SK-N-SH treated with all-trans-retinoic acid at 6 μM for 48 hours (cell line): ENCODE results near the gene FARP1.

Source experiments
- ATAC-seq: fragments of 200-7000 bp; cut with Tn5 transposase; 3 replicates; pipeline ENCODE4 v1.9.1; 2020; ENCODE audit warnings: mild to moderate bottlenecking, moderate library complexity
- BACH2 ChIP-seq: fragments of 250-450 bp; sonication (Bioruptor Pico); IDR thresholded peaks from 2 replicates; pipeline ENCODE4 v1.9.0; 2021; ENCODE audit warnings: mild to moderate bottlenecking, borderline replicate concordance
- CSRNP3 ChIP-seq: fragments of 250-450 bp; sonication (Bioruptor Pico); IDR thresholded peaks from 2 replicates; pipeline ENCODE4 v1.5.1; 2021; ENCODE audit warnings: mild to moderate bottlenecking, moderate library complexity
- ESRRG ChIP-seq: fragments of 250-450 bp; sonication (Bioruptor Pico); IDR thresholded peaks from 2 replicates; pipeline ENCODE4 v1.6.1; 2021; ENCODE audit warnings: mild to moderate bottlenecking
- GLIS3 ChIP-seq: fragments of 250-450 bp; sonication (Bioruptor Pico); IDR thresholded peaks from 2 replicates; pipeline ENCODE4 v1.5.0; 2020; ENCODE audit warnings: mild to moderate bottlenecking, moderate library complexity
- ISL1 ChIP-seq: fragments of 250-450 bp; sonication (Bioruptor Pico); IDR thresholded peaks from 2 replicates; pipeline ENCODE4 v2.1.2; 2022; ENCODE audit warnings: mild to moderate bottlenecking, moderate library complexity
- OSR1 ChIP-seq: fragments of 250-450 bp; sonication (Bioruptor Pico); IDR thresholded peaks from 2 replicates; pipeline ENCODE4 v1.8.0; 2022; ENCODE audit warnings: moderate library complexity, mild to moderate bottlenecking, inconsistent platforms
- RARB ChIP-seq: fragments of 250-450 bp; sonication (Bioruptor Pico); IDR thresholded peaks from 2 replicates; pipeline ENCODE4 v1.8.0; 2021; ENCODE audit warnings: mild to moderate bottlenecking, moderate library complexity
- SNAI2 ChIP-seq: fragments of 250-450 bp; sonication (Bioruptor Pico); IDR thresholded peaks from 2 replicates; pipeline ENCODE4 v1.5.0; 2020; ENCODE audit warnings: mild to moderate bottlenecking, moderate library complexity
- TCF4 ChIP-seq: fragments of 250-450 bp; sonication (Bioruptor Pico); IDR thresholded peaks from 2 replicates; pipeline ENCODE4 v1.8.0; 2021; ENCODE audit warnings: mild to moderate bottlenecking, moderate library complexity, borderline replicate concordance
- TOX ChIP-seq: fragments of 250-450 bp; sonication (Bioruptor Pico); IDR thresholded peaks from 2 replicates; pipeline ENCODE4 v1.8.0; 2021; ENCODE audit warnings: mild to moderate bottlenecking, moderate library complexity, borderline replicate concordance
- ZFP30 ChIP-seq: fragments of 450-650 bp; formaldehyde crosslinking; IDR thresholded peaks from 2 replicates; pipeline ENCODE4 v1.5.0; 2022; ENCODE audit warnings: mild to moderate bottlenecking, moderate library complexity
- ZNF565 ChIP-seq: fragments of 450-650 bp; formaldehyde crosslinking; conservative IDR thresholded peaks from 2 replicates; pipeline ENCODE4 v1.5.0; 2020; ENCODE audit warnings: low read depth, mild to moderate bottlenecking, moderate library complexity
- TF ChIP-seq, protein P1 (sequence below): fragments of 250-450 bp; sonication (Bioruptor Pico); IDR thresholded peaks from 2 replicates; pipeline ENCODE4 v1.5.0; 2020; ENCODE audit warnings: mild to moderate bottlenecking, moderate library complexity
- TF ChIP-seq, protein P2 (sequence below): fragments of 250-450 bp; sonication (Bioruptor Pico); IDR thresholded peaks from 2 replicates; pipeline ENCODE4 v1.5.1; 2020; ENCODE audit warnings: low read depth, mild to moderate bottlenecking, moderate library complexity
- TF ChIP-seq, protein P3 (sequence below): fragments of 250-450 bp; sonication (Bioruptor Pico); IDR thresholded peaks from 2 replicates; pipeline ENCODE4 v1.8.0; 2021; ENCODE audit warnings: low read depth, mild to moderate bottlenecking, moderate library complexity, borderline replicate concordance

Gene FARP1

DNA sequence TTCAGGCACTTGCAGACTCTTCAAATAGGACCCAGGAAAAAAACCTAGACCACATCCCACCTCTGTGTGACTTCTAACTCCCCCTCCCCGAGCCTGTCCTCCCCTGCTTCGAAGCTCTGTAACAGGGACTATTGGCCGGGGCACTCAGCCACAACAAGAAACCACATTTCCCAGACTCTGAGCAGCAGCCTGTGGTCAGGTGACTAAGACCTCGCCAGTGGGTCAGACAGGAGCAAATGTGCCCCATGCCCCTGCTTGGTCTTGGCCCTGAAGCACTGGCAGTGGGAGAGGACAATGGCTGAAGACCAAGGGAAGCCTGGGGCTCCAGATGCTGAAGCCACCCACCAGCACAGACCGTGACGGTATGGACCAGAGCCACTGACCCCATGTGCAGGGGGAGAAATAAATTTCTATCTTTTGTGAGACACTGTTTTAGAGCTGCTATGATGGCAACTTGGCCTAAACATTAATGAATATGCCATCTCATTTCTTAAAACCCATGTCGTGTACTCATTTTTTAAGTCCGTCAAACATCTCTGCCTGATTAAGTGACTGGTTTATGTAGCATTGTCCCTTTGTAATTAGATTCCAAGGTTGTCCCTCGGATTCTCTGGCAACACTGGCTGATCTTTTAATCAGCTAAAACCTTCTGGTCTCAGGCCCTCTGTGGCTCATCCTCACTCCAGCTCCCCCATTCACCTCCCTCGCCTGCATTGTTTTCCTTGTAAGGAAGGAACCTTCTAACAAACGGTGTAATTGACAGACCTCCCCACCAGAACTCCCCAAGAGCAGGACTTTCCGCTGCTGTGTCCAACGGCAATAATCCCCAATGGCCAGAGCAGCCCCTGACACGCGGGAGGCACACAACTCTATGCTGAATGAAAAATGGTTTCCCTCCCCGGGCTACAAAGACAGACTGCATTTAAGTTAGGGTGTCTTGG, 335.6 kb downstream of the FARP1 start:
- ATAC-seq: no peak
- TF ChIP-seq CSRNP3: no peak
- TF ChIP-seq SNAI2 (CRISPR knock-in tag): no peak
- no peak for TF ChIP-seq BACH2 (CRISPR knock-in tag)
- no peak for TF ChIP-seq TOX
- TF ChIP-seq RARB (CRISPR knock-in tag): no peak
- TF ChIP-seq ESRRG (CRISPR knock-in tag): no peak
- no peak for TF ChIP-seq GLIS3
- TF ChIP-seq TCF4 (CRISPR knock-in tag): no peak
- TF ChIP-seq, protein P1, sequence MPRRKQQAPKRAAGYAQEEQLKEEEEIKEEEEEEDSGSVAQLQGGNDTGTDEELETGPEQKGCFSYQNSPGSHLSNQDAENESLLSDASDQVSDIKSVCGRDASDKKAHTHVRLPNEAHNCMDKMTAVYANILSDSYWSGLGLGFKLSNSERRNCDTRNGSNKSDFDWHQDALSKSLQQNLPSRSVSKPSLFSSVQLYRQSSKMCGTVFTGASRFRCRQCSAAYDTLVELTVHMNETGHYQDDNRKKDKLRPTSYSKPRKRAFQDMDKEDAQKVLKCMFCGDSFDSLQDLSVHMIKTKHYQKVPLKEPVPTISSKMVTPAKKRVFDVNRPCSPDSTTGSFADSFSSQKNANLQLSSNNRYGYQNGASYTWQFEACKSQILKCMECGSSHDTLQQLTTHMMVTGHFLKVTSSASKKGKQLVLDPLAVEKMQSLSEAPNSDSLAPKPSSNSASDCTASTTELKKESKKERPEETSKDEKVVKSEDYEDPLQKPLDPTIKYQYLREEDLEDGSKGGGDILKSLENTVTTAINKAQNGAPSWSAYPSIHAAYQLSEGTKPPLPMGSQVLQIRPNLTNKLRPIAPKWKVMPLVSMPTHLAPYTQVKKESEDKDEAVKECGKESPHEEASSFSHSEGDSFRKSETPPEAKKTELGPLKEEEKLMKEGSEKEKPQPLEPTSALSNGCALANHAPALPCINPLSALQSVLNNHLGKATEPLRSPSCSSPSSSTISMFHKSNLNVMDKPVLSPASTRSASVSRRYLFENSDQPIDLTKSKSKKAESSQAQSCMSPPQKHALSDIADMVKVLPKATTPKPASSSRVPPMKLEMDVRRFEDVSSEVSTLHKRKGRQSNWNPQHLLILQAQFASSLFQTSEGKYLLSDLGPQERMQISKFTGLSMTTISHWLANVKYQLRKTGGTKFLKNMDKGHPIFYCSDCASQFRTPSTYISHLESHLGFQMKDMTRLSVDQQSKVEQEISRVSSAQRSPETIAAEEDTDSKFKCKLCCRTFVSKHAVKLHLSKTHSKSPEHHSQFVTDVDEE: no peak
- TF ChIP-seq, protein P2, sequence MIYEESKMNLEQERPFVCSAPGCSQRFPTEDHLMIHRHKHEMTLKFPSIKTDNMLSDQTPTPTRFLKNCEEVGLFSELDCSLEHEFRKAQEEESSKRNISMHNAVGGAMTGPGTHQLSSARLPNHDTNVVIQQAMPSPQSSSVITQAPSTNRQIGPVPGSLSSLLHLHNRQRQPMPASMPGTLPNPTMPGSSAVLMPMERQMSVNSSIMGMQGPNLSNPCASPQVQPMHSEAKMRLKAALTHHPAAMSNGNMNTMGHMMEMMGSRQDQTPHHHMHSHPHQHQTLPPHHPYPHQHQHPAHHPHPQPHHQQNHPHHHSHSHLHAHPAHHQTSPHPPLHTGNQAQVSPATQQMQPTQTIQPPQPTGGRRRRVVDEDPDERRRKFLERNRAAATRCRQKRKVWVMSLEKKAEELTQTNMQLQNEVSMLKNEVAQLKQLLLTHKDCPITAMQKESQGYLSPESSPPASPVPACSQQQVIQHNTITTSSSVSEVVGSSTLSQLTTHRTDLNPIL (CRISPR knock-in tag): no peak
- TF ChIP-seq, all 23 proteins: peak for 0

DNA sequence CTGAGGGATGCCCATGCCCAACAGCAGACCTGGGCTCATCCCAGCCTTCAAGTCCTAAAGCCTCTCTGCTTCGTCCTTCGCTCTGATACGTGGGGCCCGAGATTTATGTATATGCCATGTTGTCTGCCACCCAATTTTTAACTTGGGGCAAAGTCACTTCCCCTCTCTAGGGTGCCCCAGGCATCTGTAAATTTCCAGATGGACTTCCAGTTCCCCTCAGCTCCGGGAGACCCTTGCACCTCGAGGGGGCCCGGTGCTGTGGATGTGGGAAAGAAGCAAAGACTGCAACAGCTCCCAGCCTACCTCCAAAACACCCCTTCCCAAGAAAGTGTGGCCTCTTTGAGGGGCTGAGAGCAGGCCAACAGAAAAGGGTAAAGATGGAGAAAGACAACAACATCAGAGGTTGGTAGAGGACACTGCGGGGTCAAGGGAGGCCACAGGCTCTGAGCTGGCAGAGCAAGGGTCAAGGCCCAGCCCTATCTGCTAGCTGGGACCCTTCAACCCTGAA, 336.7 kb downstream of the FARP1 start:
- no peak for ATAC-seq
- TF ChIP-seq ZFP30 (no peak), OSR1 (CRISPR knock-in tag) (no peak), ISL1 (CRISPR knock-in tag) (no peak), ZNF565 (no peak)

- ATAC-seq: no peak
- no peak for TF ChIP-seq ZFP30
- no peak for TF ChIP-seq ZNF565
- TF ChIP-seq, protein P3, sequence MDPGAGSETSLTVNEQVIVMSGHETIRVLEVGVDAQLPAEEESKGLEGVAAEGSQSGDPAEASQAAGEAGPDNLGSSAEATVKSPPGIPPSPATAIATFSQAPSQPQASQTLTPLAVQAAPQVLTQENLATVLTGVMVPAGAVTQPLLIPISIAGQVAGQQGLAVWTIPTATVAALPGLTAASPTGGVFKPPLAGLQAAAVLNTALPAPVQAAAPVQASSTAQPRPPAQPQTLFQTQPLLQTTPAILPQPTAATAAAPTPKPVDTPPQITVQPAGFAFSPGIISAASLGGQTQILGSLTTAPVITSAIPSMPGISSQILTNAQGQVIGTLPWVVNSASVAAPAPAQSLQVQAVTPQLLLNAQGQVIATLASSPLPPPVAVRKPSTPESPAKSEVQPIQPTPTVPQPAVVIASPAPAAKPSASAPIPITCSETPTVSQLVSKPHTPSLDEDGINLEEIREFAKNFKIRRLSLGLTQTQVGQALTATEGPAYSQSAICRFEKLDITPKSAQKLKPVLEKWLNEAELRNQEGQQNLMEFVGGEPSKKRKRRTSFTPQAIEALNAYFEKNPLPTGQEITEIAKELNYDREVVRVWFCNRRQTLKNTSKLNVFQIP (CRISPR knock-in tag): no peak
- TF ChIP-seq, protein P2 (CRISPR knock-in tag): no peak
- TF ChIP-seq, all 23 proteins: peak for 0
Observed at GRCh38 chr13:98480915-98481877, 338.3 kb downstream of the FARP1 start.
